ENCODE data around the gene IFITM1. TPM values are rescaled to one million over a fixed set of nuclear protein-coding genes. Genes with fewer than 3 reads are reported as not detected.

IFITM1 gene
- total RNA-seq, 1 experiment from 2014 or later, result 544 TPM

DNA sequence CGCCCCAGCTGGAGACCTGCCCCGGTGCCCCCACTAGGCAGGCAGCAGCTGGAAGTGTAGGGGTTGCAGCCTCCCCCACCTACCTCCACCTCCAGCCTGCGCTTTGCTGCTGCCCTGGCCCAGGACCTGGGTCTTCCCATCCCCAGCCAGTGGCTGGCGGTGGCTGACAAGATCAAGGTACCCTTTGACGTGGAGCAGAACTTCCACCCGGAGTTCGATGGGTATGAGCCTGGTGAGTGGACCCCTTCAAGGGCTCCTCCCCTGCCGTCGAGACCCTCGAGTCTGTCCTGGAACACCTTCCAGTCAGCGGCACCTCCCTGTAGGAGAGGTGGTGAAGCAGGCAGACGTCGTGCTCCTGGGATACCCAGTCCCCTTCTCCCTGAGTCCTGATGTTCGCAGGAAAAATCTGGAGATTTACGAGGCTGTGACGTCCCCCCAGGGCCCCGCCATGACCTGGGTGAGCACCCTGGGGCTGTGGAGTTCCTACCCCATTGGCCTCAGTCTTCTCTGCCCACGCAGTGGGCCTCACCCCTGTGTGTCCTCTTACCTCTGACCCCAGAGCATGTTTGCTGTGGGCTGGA is 20.5 kb upstream of the IFITM1 start:
- CTCF ChIA-PET, result interaction anchor here (3.6 kb wide), 1 partner anchor 43 kb away, joined by 15 read pairs; no protein-coding TSS in a partner anchor
- peaks cover 17% of the 10 kb centered on the region; the same call in 1 of the 2 replicates for H3K36me3 Mint-ChIP-seq
- H3K9me3 Mint-ChIP-seq, result no peaks in the 10 kb centered on the region
- peaks cover 30% of the 10 kb centered on the region for H3K4me1 Mint-ChIP-seq
- DNase-seq (ENCODE audit: low spot score) (no peak), ATAC-seq (no peak)
- H3K4me3 Mint-ChIP-seq, result no peak overlapping the region
- POLR2A ChIA-PET, result no interaction called here
- no peak for TF ChIP-seq ZNF121 (CRISPR knock-in tag; IDR thresholded peaks at IDR 0.05)
- no peak for TF ChIP-seq HMGXB4 (CRISPR knock-in tag; IDR thresholded peaks at IDR 0.05)
- no peak for TF ChIP-seq NR1H2 (CRISPR knock-in tag; IDR thresholded peaks at IDR 0.05)
- TF ChIP-seq TEAD1 (CRISPR knock-in tag; IDR thresholded peaks at IDR 0.05), result no peak
- no peak for TF ChIP-seq ZNF138 (CRISPR knock-in tag; conservative IDR thresholded peaks at IDR 0.05)
- TF ChIP-seq ATF3 (CRISPR knock-in tag; conservative IDR thresholded peaks at IDR 0.05), result no peak
- no peak for TF ChIP-seq SMAD4 (CRISPR knock-in tag; IDR thresholded peaks at IDR 0.05)
- H3K27ac Mint-ChIP-seq, result no peak overlapping the region
- peaks cover under 1% of the 10 kb centered on the region; the same call in 1 of the 2 replicates for H3K27me3 Mint-ChIP-seq (ENCODE audit: low read depth)

DNA sequence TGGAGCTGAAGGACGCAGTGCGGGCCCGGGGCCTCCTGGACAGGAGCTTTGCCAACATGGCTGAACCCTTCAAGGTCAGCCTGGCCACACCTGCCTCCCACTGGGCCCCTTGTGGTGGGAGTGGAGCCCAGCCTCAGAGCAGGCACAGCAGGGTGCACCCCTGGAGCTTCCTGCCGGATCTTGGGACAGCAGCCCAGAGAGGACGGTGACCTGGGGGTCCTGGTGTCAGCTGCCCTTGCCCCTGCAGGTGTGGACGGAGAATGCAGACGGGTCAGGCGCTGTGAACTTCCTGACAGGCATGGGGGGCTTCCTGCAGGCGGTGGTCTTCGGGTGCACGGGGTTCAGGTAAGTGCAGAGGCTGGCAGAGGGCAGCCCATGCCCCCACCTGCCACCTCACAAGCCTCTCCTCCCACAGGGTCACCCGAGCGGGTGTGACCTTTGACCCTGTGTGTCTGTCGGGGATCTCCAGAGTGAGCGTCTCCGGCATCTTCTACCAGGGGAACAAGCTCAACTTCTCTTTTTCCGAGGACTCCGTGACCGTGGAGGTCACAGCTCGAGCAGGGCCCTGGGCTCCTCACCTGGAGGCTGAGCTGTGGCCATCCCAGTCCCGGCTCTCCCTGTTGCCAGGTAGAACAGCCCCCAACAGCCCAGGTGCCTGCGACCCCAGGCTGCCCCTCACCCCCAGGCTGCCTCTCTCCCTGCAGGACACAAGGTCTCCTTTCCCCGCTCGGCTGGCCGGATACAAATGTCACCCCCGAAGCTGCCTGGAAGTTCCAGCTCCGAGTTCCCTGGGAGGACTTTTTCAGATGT is 19.8 kb upstream of the IFITM1 start:
- ChIA-PET CTCF (interaction anchor here (3.6 kb wide), 1 partner anchor 43 kb away, joined by 15 read pairs; no protein-coding TSS in a partner anchor), POLR2A (no interaction called here)
- Mint-ChIP-seq H3K4me1 (peaks cover 31% of the 10 kb centered on the region), H3K36me3 (peaks cover 17% of the 10 kb centered on the region; the same call in 1 of the 2 replicates), H3K27me3 (ENCODE audit: low read depth) (no peaks in the 10 kb centered on the region), H3K4me3 (no peak overlapping the region), H3K9me3 (no peaks in the 10 kb centered on the region), H3K27ac (no peak overlapping the region)
- TF ChIP-seq, protein P1, sequence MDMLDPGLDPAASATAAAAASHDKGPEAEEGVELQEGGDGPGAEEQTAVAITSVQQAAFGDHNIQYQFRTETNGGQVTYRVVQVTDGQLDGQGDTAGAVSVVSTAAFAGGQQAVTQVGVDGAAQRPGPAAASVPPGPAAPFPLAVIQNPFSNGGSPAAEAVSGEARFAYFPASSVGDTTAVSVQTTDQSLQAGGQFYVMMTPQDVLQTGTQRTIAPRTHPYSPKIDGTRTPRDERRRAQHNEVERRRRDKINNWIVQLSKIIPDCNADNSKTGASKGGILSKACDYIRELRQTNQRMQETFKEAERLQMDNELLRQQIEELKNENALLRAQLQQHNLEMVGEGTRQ (CRISPR knock-in tag; IDR thresholded peaks at IDR 0.05), result no peak
- TF ChIP-seq ZNF423 (CRISPR knock-in tag; IDR thresholded peaks at IDR 0.05) (peak; percentile 55; the same call in 1 of the 2 replicates), KAT7 (CRISPR knock-in tag; IDR thresholded peaks at IDR 0.05; ENCODE audit: borderline replicate concordance) (no peak)
- no peak for ATAC-seq
- peak; percentile 7 for DNase-seq (ENCODE audit: low spot score)

GRCh38 chr11:294780-295179 is 19.1 kb upstream of the IFITM1 start:
- Mint-ChIP-seq H3K27me3 (ENCODE audit: low read depth) (no peaks in the 10 kb centered on the region), H3K4me1 (peaks cover 27% of the 10 kb centered on the region), H3K36me3 (peaks cover 17% of the 10 kb centered on the region; the same call in 1 of the 2 replicates), H3K9me3 (no peaks in the 10 kb centered on the region), H3K4me3 (no peak overlapping the region), H3K27ac (no peak overlapping the region)
- ATAC-seq (no peak), DNase-seq (ENCODE audit: low spot score) (no peak)
- ChIA-PET POLR2A (no interaction called here), CTCF (interaction anchor here (0.7 to 3.6 kb wide), 3 partner anchors 10 to 95 kb away, joined by 3 to 15 read pairs (median 6); no protein-coding TSS in a partner anchor)
- TF ChIP-seq NR2C2 (CRISPR knock-in tag; IDR thresholded peaks at IDR 0.05) (no peak), FOXP1 (CRISPR knock-in tag; IDR thresholded peaks at IDR 0.05; ENCODE audit: borderline replicate concordance) (no peak)

DNA sequence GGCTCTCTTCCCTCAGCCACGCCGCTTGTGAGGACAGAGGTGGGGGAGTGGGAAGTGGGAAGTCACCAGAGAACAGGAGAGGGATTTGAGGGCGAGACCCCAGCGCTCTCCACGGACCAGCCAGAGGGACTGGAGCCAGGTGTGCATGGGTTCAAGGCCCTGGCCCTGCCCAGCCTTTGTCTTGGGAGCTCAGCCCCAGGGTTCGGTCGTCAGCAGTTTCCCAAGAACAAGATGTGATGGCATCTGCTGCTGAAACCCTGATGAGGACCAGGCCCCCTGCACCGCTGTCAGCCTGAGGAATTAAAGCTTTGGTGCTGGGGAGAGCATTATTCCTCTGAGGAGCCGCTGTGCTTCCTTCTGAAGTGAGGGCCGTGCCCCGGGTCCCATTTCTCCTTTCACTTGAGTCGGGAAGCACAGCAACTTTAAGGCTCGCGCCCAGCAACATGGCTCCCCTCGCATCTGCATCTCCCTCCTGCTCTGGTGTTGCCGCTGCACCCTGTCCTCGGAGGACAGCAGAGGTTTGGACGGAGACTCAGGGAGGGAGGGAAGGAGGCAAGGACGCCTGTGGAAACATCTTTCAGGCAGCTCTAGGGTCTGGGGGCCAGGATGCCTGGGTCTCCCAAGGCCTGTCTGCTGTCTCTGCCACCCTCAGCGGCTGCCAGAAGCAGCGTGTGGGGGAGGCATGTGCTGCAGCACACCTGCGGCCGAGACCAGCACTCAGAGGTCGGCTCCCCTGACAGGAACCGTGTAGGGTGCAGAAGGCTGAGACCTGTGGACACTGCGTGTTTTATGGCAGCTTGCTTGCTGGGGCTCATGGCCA is 18.3 kb upstream of the IFITM1 start:
- Mint-ChIP-seq H3K4me3 (no peak overlapping the region), H3K4me1 (peaks cover 27% of the 10 kb centered on the region), H3K36me3 (peaks cover 17% of the 10 kb centered on the region; the same call in 1 of the 2 replicates), H3K27ac (peak overlapping the region; percentile 41; the same call in 1 of the 2 replicates), H3K27me3 (ENCODE audit: low read depth) (no peaks in the 10 kb centered on the region), H3K9me3 (no peaks in the 10 kb centered on the region)
- TF ChIP-seq, protein P2, sequence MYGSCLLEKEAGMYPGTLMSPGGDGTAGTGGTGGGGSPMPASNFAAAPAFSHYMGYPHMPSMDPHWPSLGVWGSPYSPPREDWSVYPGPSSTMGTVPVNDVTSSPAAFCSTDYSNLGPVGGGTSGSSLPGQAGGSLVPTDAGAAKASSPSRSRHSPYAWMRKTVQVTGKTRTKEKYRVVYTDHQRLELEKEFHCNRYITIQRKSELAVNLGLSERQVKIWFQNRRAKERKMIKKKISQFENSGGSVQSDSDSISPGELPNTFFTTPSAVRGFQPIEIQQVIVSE (CRISPR knock-in tag; IDR thresholded peaks at IDR 0.05; ENCODE audit: borderline replicate concordance), result no peak
- no peak for TF ChIP-seq TCF7 (CRISPR knock-in tag; IDR thresholded peaks at IDR 0.05; ENCODE audit: low read depth)
- no peak for TF ChIP-seq ZNF121 (CRISPR knock-in tag; IDR thresholded peaks at IDR 0.05)
- DNase-seq (ENCODE audit: low spot score) (peak; percentile 8), ATAC-seq (no peak)
- ChIA-PET CTCF (interaction anchor here (0.7 to 3.6 kb wide), 3 partner anchors 9 to 95 kb away, joined by 3 to 15 read pairs (median 6); no protein-coding TSS in a partner anchor), POLR2A (no interaction called here)
